ENCODE measurements around the gene LRRC7.

DNA sequence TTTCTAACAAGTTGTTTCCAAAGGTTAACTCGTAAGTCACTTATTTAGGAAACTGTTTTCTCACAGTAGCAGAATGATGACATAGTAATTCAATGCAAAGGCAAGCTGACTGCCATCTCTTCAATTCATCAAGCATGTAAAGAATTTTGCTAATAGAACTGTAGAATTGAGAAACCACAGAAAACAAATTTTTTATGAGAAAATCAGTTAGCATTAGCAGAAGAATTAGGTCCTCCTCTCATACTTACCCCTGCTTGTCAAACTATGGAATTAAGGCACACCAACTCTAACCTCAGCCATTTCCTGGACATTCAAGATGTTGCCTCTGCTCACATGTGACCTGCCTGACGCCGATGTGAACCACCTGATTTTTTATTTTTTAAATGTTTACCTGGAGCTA, 522.4 kb downstream of the LRRC7 start:
- TF ChIP-seq POLR2A (IDR thresholded peaks at IDR 0.05; ENCODE audit: low read length): no peak
- no peak for TF ChIP-seq GATA1 (IDR thresholded peaks at IDR 0.05; ENCODE audit: low read depth, low read length)

Measured in erythroblast (primary cell).